Loucy (cell line): ENCODE results near the gene SCAF1.

Source experiments
- H2AFZ ChIP-seq: fragments of 200-600 bp; sonication (generic); 2 replicates; pipeline ENCODE4 v1.6.0; 2016; ENCODE audit warnings: antibody characterized with exemption, mild to moderate bottlenecking, low read length, moderate library complexity
- H3F3A ChIP-seq: fragments of 200-600 bp; 2 replicates; pipeline ENCODE4 v1.6.0; 2016; ENCODE audit warnings: antibody characterized with exemption, low read depth, mild to moderate bottlenecking
- H3K27me3 ChIP-seq: fragments of 200-600 bp; sonication (generic); 2 replicates; pipeline ENCODE4 v1.6.1; 2014; ENCODE audit warnings: low read length, mild to moderate bottlenecking; ENCODE audit not compliant: insufficient read depth, poor library complexity, severe bottlenecking
- H3K36me3 ChIP-seq: fragments of 200-600 bp; sonication (generic); 2 replicates; pipeline ENCODE4 v1.6.1; 2016; ENCODE audit warnings: low read length; ENCODE audit not compliant: insufficient read depth
- H3K4me1 ChIP-seq: fragments of 200-600 bp; sonication (generic); 2 replicates; pipeline ENCODE4 v1.5.1; 2014; ENCODE audit warnings: low read length, mild to moderate bottlenecking; ENCODE audit not compliant: insufficient read depth, poor library complexity, severe bottlenecking
- H3K4me2 ChIP-seq: fragments of 200-600 bp; sonication (generic); 2 replicates; pipeline ENCODE4 v1.6.0; 2014; ENCODE audit warnings: antibody characterized with exemption, low read length, low read depth, mild to moderate bottlenecking; ENCODE audit not compliant: poor library complexity, severe bottlenecking
- H3K4me3 ChIP-seq: fragments of 200-600 bp; sonication (generic); 2 replicates; pipeline ENCODE4 v1.5.1; 2014; ENCODE audit warnings: low read length, mild to moderate bottlenecking, mixed read lengths; ENCODE audit not compliant: poor library complexity, severe bottlenecking
- H3K79me2 ChIP-seq: fragments of 200-600 bp; sonication (generic); 2 replicates; pipeline ENCODE4 v1.6.1; 2014; ENCODE audit warnings: low read length; ENCODE audit not compliant: insufficient read depth
- H3K9ac ChIP-seq: fragments of 200-600 bp; sonication (generic); 2 replicates; pipeline ENCODE4 v1.6.0; 2014; ENCODE audit warnings: mild to moderate bottlenecking, low read depth, low read length, moderate library complexity; ENCODE audit not compliant: poor library complexity, severe bottlenecking
- H3K9me2 ChIP-seq: fragments of 200-600 bp; sonication (generic); replicated peaks from 2 replicates; pipeline ENCODE4 v1.6.1; 2016; ENCODE audit warnings: low read depth, low read length, mixed read lengths
- H3K9me3 ChIP-seq: fragments of 200-600 bp; sonication (generic); 2 replicates; pipeline ENCODE4 v1.6.1; 2014; ENCODE audit warnings: mild to moderate bottlenecking, antibody characterized with exemption, low read length, low read depth; ENCODE audit not compliant: insufficient read depth
- H4K20me1 ChIP-seq: fragments of 200-600 bp; sonication (generic); 2 replicates; pipeline ENCODE4 v1.6.0; 2014; ENCODE audit warnings: antibody characterized with exemption, low read length, mild to moderate bottlenecking; ENCODE audit not compliant: insufficient read depth, poor library complexity, severe bottlenecking
- CTCF ChIP-seq: fragments of 200-600 bp; sonication (generic); conservative IDR thresholded peaks from 2 replicates; pipeline ENCODE4 v1.5.1; 2014; ENCODE audit warnings: mild to moderate bottlenecking, antibody characterized with exemption, low read length
- EZH2phosphoT487 ChIP-seq: fragments of 200-600 bp; IDR thresholded peaks from 2 replicates; pipeline ENCODE4 v1.6.1; 2018; ENCODE audit warnings: antibody characterized with exemption, mild to moderate bottlenecking, moderate library complexity, borderline replicate concordance

SCAF1 gene

DNA sequence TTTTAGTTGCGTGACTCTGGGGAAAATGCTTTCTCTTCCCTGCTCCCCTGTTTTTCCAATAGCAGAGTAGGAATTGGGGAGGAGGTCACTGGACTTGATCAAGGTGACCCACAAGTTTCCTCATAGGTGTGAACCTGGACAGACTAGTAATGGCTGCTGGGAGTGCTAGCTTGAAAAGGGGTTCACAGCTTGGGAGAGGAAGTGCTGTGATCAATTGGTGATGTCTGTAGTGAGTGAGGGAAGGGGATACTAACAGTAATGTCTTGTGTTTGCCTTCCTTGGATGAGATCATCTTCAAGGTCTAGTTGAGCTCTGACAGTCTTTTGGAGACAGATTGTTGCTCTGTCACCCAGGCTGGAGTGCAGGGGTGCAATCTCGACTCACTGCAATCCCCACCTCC, 25.5 kb downstream of the SCAF1 start:
- Histone ChIP-seq H3K4me1 (peaks cover 21% of the 10 kb centered on the region), H3K9ac (peak overlapping the region; percentile 91), H3K79me2 (peaks cover 42% of the 10 kb centered on the region), H3F3A (no peaks in the 10 kb centered on the region), H4K20me1 (peaks cover 17% of the 10 kb centered on the region), H3K4me2 (peak overlapping the region; percentile 93), H3K4me3 (peak overlapping the region; percentile 97), H3K27me3 (no peaks in the 10 kb centered on the region), H3K9me2 (no peaks in the 10 kb centered on the region), H3K36me3 (peaks cover 5% of the 10 kb centered on the region; the same call in 1 of the 2 replicates), H2AFZ (no peak overlapping the region), H3K9me3 (no peaks in the 10 kb centered on the region)
- TF ChIP-seq CTCF (no peak), EZH2phosphoT487 (no peak)

GRCh38 chr19:49669516-49669915, 27.5 kb downstream of the SCAF1 start:
- Histone ChIP-seq H3F3A (no peaks in the 10 kb centered on the region), H3K79me2 (peaks cover 23% of the 10 kb centered on the region), H3K9ac (no peak overlapping the region), H3K4me3 (no peak overlapping the region), H3K36me3 (no peaks in the 10 kb centered on the region; the same call in 1 of the 2 replicates), H3K4me2 (no peak overlapping the region), H3K9me2 (no peaks in the 10 kb centered on the region), H4K20me1 (peaks cover 6% of the 10 kb centered on the region), H3K9me3 (no peaks in the 10 kb centered on the region), H3K27me3 (no peaks in the 10 kb centered on the region), H3K4me1 (peaks cover 16% of the 10 kb centered on the region), H2AFZ (no peak overlapping the region)
- no peak for TF ChIP-seq EZH2phosphoT487
- no peak for TF ChIP-seq CTCF

GRCh38 chr19:49672131-49672919, 30.3 kb downstream of the SCAF1 start:
- no peaks in the 10 kb centered on the region for H3K9me2 ChIP-seq

More at GRCh38 chr19:49672131-49672919, 30.3 kb downstream of the SCAF1 start:
- no peak overlapping the region for H3K9ac ChIP-seq
- H2AFZ ChIP-seq, result no peak overlapping the region
- H3K4me2 ChIP-seq, result no peak overlapping the region
- peaks cover 2% of the 10 kb centered on the region for H3K79me2 ChIP-seq
- H3K4me3 ChIP-seq, result no peak overlapping the region
- no peaks in the 10 kb centered on the region for H3K9me3 ChIP-seq
- peaks cover 2% of the 10 kb centered on the region for H4K20me1 ChIP-seq
- no peak for TF ChIP-seq EZH2phosphoT487
- TF ChIP-seq CTCF, result peak; percentile 86
- peaks cover 2% of the 10 kb centered on the region for H3K27me3 ChIP-seq
- H3K4me1 ChIP-seq, result peaks cover 7% of the 10 kb centered on the region
- H3F3A ChIP-seq, result peaks cover 3% of the 10 kb centered on the region; the same call in 1 of the 2 replicates
- no peaks in the 10 kb centered on the region; the same call in 1 of the 2 replicates for H3K36me3 ChIP-seq
